Nephron (organoid): ENCODE data around the gene KAZN.
A peak's percentile ranks its signal among the peaks of the same experiment; 100 is the strongest.

Experiments
- H3K27ac Mint-ChIP-seq, 3 experiments: 2 replicates each; pipeline ENCODE4 v1.8.0; 2020; ENCODE audit warnings: mixed read lengths in 3 of 3, mild to moderate bottlenecking in 2 of 3, moderate library complexity in 1 of 3
- H3K27me3 Mint-ChIP-seq: 2 replicates; pipeline ENCODE4 v1.8.0; 2021; ENCODE audit warnings: low read depth, mild to moderate bottlenecking, moderate library complexity, mixed read lengths
- H3K36me3 Mint-ChIP-seq: 2 replicates; pipeline ENCODE4 v1.8.0; 2020; ENCODE audit warnings: low read depth, mixed read lengths
- H3K4me1 Mint-ChIP-seq: 2 replicates; pipeline ENCODE4 v1.8.0; 2020; ENCODE audit warnings: mixed read lengths
- H3K4me3 Mint-ChIP-seq, 3 experiments: 2 replicates each; pipeline ENCODE4 v1.8.0; 2020; ENCODE audit warnings: mild to moderate bottlenecking in 3 of 3, mixed read lengths in 3 of 3, moderate library complexity in 2 of 3
- H3K9me3 Mint-ChIP-seq: 2 replicates; pipeline ENCODE4 v1.8.0; 2020; ENCODE audit warnings: mixed read lengths
- TF ChIP-seq, protein P1 (sequence below), 3 experiments: fragments of 200-600 bp; sonication (generic); IDR thresholded peaks; one replicate each; pipeline ENCODE4 v1.5.0; 2021; ENCODE audit warnings: antibody characterized with exemption in 3 of 3; ENCODE audit not compliant: unreplicated experiment in 3 of 3

Gene KAZN

GRCh38 chr1:15070145-15070748 is 471.8 kb downstream of the KAZN start:
- Mint-ChIP-seq H3K9me3 (no peaks in the 10 kb centered on the region), H3K27me3 (peaks cover 7% of the 10 kb centered on the region), H3K27ac (no peak overlapping the region), H3K4me3 (no peak overlapping the region), H3K36me3 (peaks cover 29% of the 10 kb centered on the region), H3K4me1 (peaks cover 5% of the 10 kb centered on the region)
- TF ChIP-seq, protein P1, sequence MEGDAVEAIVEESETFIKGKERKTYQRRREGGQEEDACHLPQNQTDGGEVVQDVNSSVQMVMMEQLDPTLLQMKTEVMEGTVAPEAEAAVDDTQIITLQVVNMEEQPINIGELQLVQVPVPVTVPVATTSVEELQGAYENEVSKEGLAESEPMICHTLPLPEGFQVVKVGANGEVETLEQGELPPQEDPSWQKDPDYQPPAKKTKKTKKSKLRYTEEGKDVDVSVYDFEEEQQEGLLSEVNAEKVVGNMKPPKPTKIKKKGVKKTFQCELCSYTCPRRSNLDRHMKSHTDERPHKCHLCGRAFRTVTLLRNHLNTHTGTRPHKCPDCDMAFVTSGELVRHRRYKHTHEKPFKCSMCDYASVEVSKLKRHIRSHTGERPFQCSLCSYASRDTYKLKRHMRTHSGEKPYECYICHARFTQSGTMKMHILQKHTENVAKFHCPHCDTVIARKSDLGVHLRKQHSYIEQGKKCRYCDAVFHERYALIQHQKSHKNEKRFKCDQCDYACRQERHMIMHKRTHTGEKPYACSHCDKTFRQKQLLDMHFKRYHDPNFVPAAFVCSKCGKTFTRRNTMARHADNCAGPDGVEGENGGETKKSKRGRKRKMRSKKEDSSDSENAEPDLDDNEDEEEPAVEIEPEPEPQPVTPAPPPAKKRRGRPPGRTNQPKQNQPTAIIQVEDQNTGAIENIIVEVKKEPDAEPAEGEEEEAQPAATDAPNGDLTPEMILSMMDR (IDR thresholded peaks at IDR 0.05; ENCODE audit: unreplicated experiment in 3 of 3): no peak

- Mint-ChIP-seq H3K4me1 (peaks cover 5% of the 10 kb centered on the region), H3K27ac (no peak overlapping the region), H3K4me3 (no peak overlapping the region)
These were observed 473.5 kb downstream of the KAZN start for GRCh38 chr1:15071936-15072335.

GRCh38 chr1:15073799-15074308 is 475.4 kb downstream of the KAZN start:
- H3K9me3 Mint-ChIP-seq: no peaks in the 10 kb centered on the region
- peaks cover 5% of the 10 kb centered on the region for H3K4me1 Mint-ChIP-seq
- TF ChIP-seq, protein P1 (IDR thresholded peaks at IDR 0.05; ENCODE audit: unreplicated experiment in 3 of 3): no peak
- H3K27me3 Mint-ChIP-seq: peaks cover 4% of the 10 kb centered on the region
- H3K27ac Mint-ChIP-seq: no peak overlapping the region
- no peak overlapping the region for H3K4me3 Mint-ChIP-seq
- peaks cover 11% of the 10 kb centered on the region for H3K36me3 Mint-ChIP-seq

More at GRCh38 chr1:15071936-15072335, 473.5 kb downstream of the KAZN start:
- peaks cover 4% of the 10 kb centered on the region for H3K27me3 Mint-ChIP-seq
- no peaks in the 10 kb centered on the region for H3K9me3 Mint-ChIP-seq
- H3K36me3 Mint-ChIP-seq: peaks cover 15% of the 10 kb centered on the region
- TF ChIP-seq, protein P1 (IDR thresholded peaks at IDR 0.05; ENCODE audit: unreplicated experiment in 3 of 3): no peak

GRCh38 chr1:15075175-15075574 is 476.7 kb downstream of the KAZN start:
- H3K4me3 Mint-ChIP-seq: no peak overlapping the region
- H3K27me3 Mint-ChIP-seq: peaks cover 4% of the 10 kb centered on the region
- no peaks in the 10 kb centered on the region for H3K9me3 Mint-ChIP-seq
- peaks cover 11% of the 10 kb centered on the region for H3K36me3 Mint-ChIP-seq
- no peak overlapping the region for H3K27ac Mint-ChIP-seq
- peaks cover 5% of the 10 kb centered on the region for H3K4me1 Mint-ChIP-seq
- TF ChIP-seq, protein P1 (IDR thresholded peaks at IDR 0.05; ENCODE audit: unreplicated experiment in 3 of 3): no peak

DNA sequence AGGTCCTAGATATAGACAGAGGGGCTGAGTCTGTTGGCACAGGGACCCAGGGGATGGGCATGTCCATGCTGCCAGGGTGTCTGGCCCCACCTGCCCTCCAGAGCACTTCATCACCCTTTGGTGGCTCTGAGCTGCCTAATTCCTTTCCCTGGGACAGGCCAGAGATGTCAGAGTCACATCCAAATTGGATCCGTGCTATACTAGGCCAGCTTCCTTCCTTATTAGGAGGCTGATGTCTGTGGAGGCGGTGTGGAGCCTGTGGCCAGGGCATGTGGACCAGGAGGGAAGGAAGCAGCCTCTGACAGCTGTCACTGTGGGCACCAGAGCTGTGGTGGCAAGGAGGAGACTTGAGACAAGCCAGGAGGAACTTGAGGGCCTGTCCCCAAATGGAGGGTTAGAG is 477.3 kb downstream of the KAZN start:
- Mint-ChIP-seq H3K27me3 (peaks cover 7% of the 10 kb centered on the region), H3K4me1 (peaks cover 5% of the 10 kb centered on the region), H3K9me3 (no peaks in the 10 kb centered on the region), H3K27ac (peak overlapping the region in 1 of 3 experiments; percentile 44), H3K36me3 (peaks cover 11% of the 10 kb centered on the region), H3K4me3 (no peak overlapping the region)
- TF ChIP-seq, protein P1 (IDR thresholded peaks at IDR 0.05; ENCODE audit: unreplicated experiment in 3 of 3): no peak

- H3K9me3 Mint-ChIP-seq: no peaks in the 10 kb centered on the region
- peaks cover 5% of the 10 kb centered on the region for H3K4me1 Mint-ChIP-seq
- TF ChIP-seq, protein P1 (IDR thresholded peaks at IDR 0.05; ENCODE audit: unreplicated experiment in 3 of 3): no peak
- peaks cover 11% of the 10 kb centered on the region for H3K36me3 Mint-ChIP-seq
- H3K4me3 Mint-ChIP-seq: no peak overlapping the region
- peaks cover 7% of the 10 kb centered on the region for H3K27me3 Mint-ChIP-seq
- no peak overlapping the region for H3K27ac Mint-ChIP-seq
These were observed 478.3 kb downstream of the KAZN start for GRCh38 chr1:15076807-15077206.
